HepG2 (cell line): Measurements from ENCODE around the gene NEURL1B. TPM values are rescaled to one million over a fixed set of nuclear protein-coding genes. Genes with fewer than 3 reads are reported as not detected.

ENCODE experiments used
- ATF7-NPFF ChIP-seq: sonication (generic); formaldehyde crosslinking; IDR thresholded peaks from 2 replicates; pipeline ENCODE4 v1.8.1; 2023; ENCODE audit warnings: mild to moderate bottlenecking, low read depth, missing genetic modification reagents, moderate library complexity
- DRAP1 ChIP-seq: IDR thresholded peaks from 2 replicates; pipeline ENCODE4 v1.6.1; 2016; ENCODE audit warnings: missing genetic modification reagents, missing compliant biosample characterization
- HNF4G ChIP-seq, 2 experiments: sonication (generic) in 1 of 2; formaldehyde crosslinking in 1 of 2; IDR thresholded peaks; 2 replicates each; pipeline versions ENCODE4 v1.4.0 to v1.6.1; 2011 to 2020; ENCODE audit warnings: borderline replicate concordance in 2 of 2, low read depth in 2 of 2, mild to moderate bottlenecking in 2 of 2, low read length in 1 of 2, missing genetic modification reagents in 1 of 2, moderate library complexity in 1 of 2
- KDM3A ChIP-seq: IDR thresholded peaks from 2 replicates; pipeline ENCODE4 v1.6.1; 2018; ENCODE audit warnings: low read depth, missing compliant biosample characterization
- MAZ ChIP-seq, 2 experiments: sonication (generic) in 1 of 2; formaldehyde crosslinking in 1 of 2; IDR thresholded peaks; 2 replicates each; pipeline versions ENCODE4 v1.5.0 to v1.6.1; 2012 to 2020; ENCODE audit warnings: low read depth in 2 of 2, mild to moderate bottlenecking in 2 of 2, borderline replicate concordance in 1 of 2, improper control_type of control experiment in 1 of 2, low read length in 1 of 2, missing genetic modification reagents in 1 of 2, moderate library complexity in 1 of 2
- MIER2 ChIP-seq: IDR thresholded peaks from 2 replicates; pipeline ENCODE4 v1.6.1; 2016; ENCODE audit warnings: missing biosample characterization, missing genetic modification reagents
- MIER3 ChIP-seq: IDR thresholded peaks from 2 replicates; pipeline ENCODE4 v1.6.1; 2016; ENCODE audit warnings: missing compliant biosample characterization, borderline replicate concordance
- NR2C2 ChIP-seq: sonication (generic); formaldehyde crosslinking; IDR thresholded peaks from 2 replicates; pipeline ENCODE4 v1.4.0; 2020; ENCODE audit warnings: missing genetic modification reagents, mild to moderate bottlenecking, moderate library complexity, borderline replicate concordance
- RAD21 ChIP-seq: fragments of 450-650 bp; formaldehyde crosslinking; IDR thresholded peaks from 2 replicates; pipeline ENCODE4 v1.5.0; 2020; ENCODE audit warnings: mild to moderate bottlenecking
- SMC3 ChIP-seq: IDR thresholded peaks from 2 replicates; pipeline ENCODE4 v1.6.1; 2011; ENCODE audit warnings: low read length, improper control_type of control experiment
- TAF1 ChIP-seq: sonication (generic); formaldehyde crosslinking; IDR thresholded peaks from 2 replicates; pipeline ENCODE4 v1.4.0; 2020; ENCODE audit warnings: missing genetic modification reagents
- TBL1XR1 ChIP-seq: fragments of 150-350 bp; IDR thresholded peaks from 2 replicates; pipeline ENCODE4 v1.6.1; 2014; ENCODE audit warnings: borderline replicate concordance, low read length; ENCODE audit not compliant: partially characterized antibody
- TFDP2 ChIP-seq: sonication (generic); formaldehyde crosslinking; IDR thresholded peaks from 2 replicates; pipeline ENCODE4 v1.4.0; 2020; ENCODE audit warnings: missing genetic modification reagents
- THAP11 ChIP-seq: IDR thresholded peaks from 2 replicates; pipeline ENCODE4 v1.6.1; 2016; ENCODE audit warnings: missing biosample characterization, missing genetic modification reagents
- ZNF276 ChIP-seq: sonication (generic); formaldehyde crosslinking; IDR thresholded peaks from 2 replicates; pipeline ENCODE4 v1.4.0; 2020; ENCODE audit warnings: mild to moderate bottlenecking, low read depth, missing genetic modification reagents
- ZNF362 ChIP-seq: sonication (generic); formaldehyde crosslinking; IDR thresholded peaks from 2 replicates; pipeline ENCODE4 v1.4.0; 2020; ENCODE audit warnings: missing genetic modification reagents, mild to moderate bottlenecking, borderline replicate concordance
- ZNF710 ChIP-seq: sonication (generic); formaldehyde crosslinking; IDR thresholded peaks from 2 replicates; pipeline ENCODE4 v1.5.0; 2020; ENCODE audit warnings: mild to moderate bottlenecking, missing genetic modification reagents, borderline replicate concordance
- ZNF777 ChIP-seq: sonication (generic); formaldehyde crosslinking; IDR thresholded peaks from 2 replicates; pipeline ENCODE4 v1.4.0; 2020; ENCODE audit warnings: missing genetic modification reagents
- ZSCAN29 ChIP-seq: sonication (generic); formaldehyde crosslinking; conservative IDR thresholded peaks from 2 replicates; pipeline ENCODE4 v1.4.0; 2020; ENCODE audit warnings: mild to moderate bottlenecking, missing genetic modification reagents
- polyA plus RNA-seq, 8 experiments: library from polyadenylated mRNA; depleted of rRNA in 3 of 8; stranded (reverse) in 7 of 8; unstranded in 1 of 8; fragments of >200 nt; fragmentation: Illumina TruSeq in 4 of 8; extraction: Trizol in 4 of 8; gene quantifications; 2 replicates each; pipeline versions ENCODE4 v1.2.1 to v1.2.3, GENCODE V29; 2011 to 2016; ENCODE audit warnings: low read depth in 4 of 8, missing spikeins in 1 of 8, mixed read lengths in 1 of 8; ENCODE audit not compliant: insufficient read depth in 1 of 8
- total RNA-seq, 5 experiments: library from RNA; depleted of rRNA; stranded (reverse); fragments of >200 nt; fragmentation: Illumina TruSeq; extraction: Trizol; gene quantifications; 2 replicates each; pipeline ENCODE4 v1.2.3, GENCODE V29; 2016; ENCODE audit warnings: low read depth in 1 of 5

Gene NEURL1B
- total and polyA plus RNA-seq, 2 of the 13 experiments (the other 11 are each of a cell fraction or from before 2014, with no cell fraction given): 0.09 to 0.13 TPM

- peak; percentile 30; the same call in 1 of the 2 replicates for TF ChIP-seq DRAP1 (CRISPR knock-in tag)
- peak; percentile 54; the same call in 1 of the 2 replicates for TF ChIP-seq ZNF276
- peak; percentile 77; the same call in 1 of the 2 replicates for TF ChIP-seq HNF4G (IDR thresholded peaks at IDR 0.05; ENCODE audit: borderline replicate concordance, low read depth, low read length)
- TF ChIP-seq HNF4G (CRISPR knock-in tag; IDR thresholded peaks at IDR 0.05; ENCODE audit: borderline replicate concordance, low read depth): no peak
- TF ChIP-seq ZSCAN29 (CRISPR knock-in tag): peak; percentile 64; the same call in 1 of the 2 replicates
- peak; percentile 93 for TF ChIP-seq RAD21 (CRISPR knock-in tag)
- 0 out of 2 replicates have a peak, but pooled peaks have one; percentile 67 for TF ChIP-seq KDM3A (CRISPR knock-in tag)
- TF ChIP-seq TBL1XR1: no peak
- TF ChIP-seq MIER3: no peak
- 0 out of 2 replicates have a peak, but pooled peaks have one; percentile 52 for TF ChIP-seq MIER2 (CRISPR knock-in tag)
- TF ChIP-seq ZNF710 (CRISPR knock-in tag): no peak
- 0 out of 2 replicates have a peak, but pooled peaks have one; percentile 29 for TF ChIP-seq TFDP2 (CRISPR knock-in tag)
- TF ChIP-seq MAZ (IDR thresholded peaks at IDR 0.05; ENCODE audit: borderline replicate concordance, low read depth, low read length): no peak
- peak; percentile 23; the same call in 1 of the 2 replicates for TF ChIP-seq MAZ (CRISPR knock-in tag; IDR thresholded peaks at IDR 0.05; ENCODE audit: low read depth)
- 0 out of 2 replicates have a peak, but pooled peaks have one; percentile 16 for TF ChIP-seq THAP11 (CRISPR knock-in tag)
- TF ChIP-seq ZNF362 (CRISPR knock-in tag): peak; percentile 31; the same call in 1 of the 2 replicates
- peak; percentile 95 for TF ChIP-seq ZNF777
- 0 out of 2 replicates have a peak, but pooled peaks have one; percentile 22 for TF ChIP-seq TAF1 (CRISPR knock-in tag)
- peak; percentile 97 for TF ChIP-seq SMC3
- 0 out of 2 replicates have a peak, but pooled peaks have one; percentile 8 for TF ChIP-seq NR2C2 (CRISPR knock-in tag)
- 0 out of 2 replicates have a peak, but pooled peaks have one; percentile 38 for TF ChIP-seq ATF7-NPFF
These were observed 56.4 kb downstream of the NEURL1B start (continued) for GRCh38 chr5:172697123-172698121.
